Spleen (tissue), 11 donors: Measurements from ENCODE around the gene ADGRD1. TPM values are rescaled to one million over a fixed set of nuclear protein-coding genes. Genes with fewer than 3 reads are reported as not detected.

Experiments used
- DNase-seq: peaks from one replicate; pipeline ENCODE4 v3.0.0-alpha.2; 2020
- H3K27ac ChIP-seq, 8 donors: fragments of 200-600 bp; sonication (generic) in 7 of 8; 1 replicate in 4 of 8; 2 replicates in 4 of 8; pipeline versions ENCODE4 v1.5.0 to v1.8.0; 2016 to 2021; ENCODE audit warnings: inconsistent platforms in 4 of 8, mild to moderate bottlenecking in 4 of 8, moderate library complexity in 1 of 8
- H3K27me3 ChIP-seq, 7 donors: fragments of 200-600 bp; sonication (generic) in 6 of 7; replicated peaks in 1 of 7; 1 replicate in 4 of 7; 2 replicates in 3 of 7; pipeline versions ENCODE4 v1.5.0 to v1.8.0; 2016 to 2021; ENCODE audit warnings: inconsistent platforms in 3 of 7, mild to moderate bottlenecking in 1 of 7
- H3K36me3 ChIP-seq, 6 donors: fragments of 200-600 bp; sonication (generic) in 5 of 6; 1 replicate in 4 of 6; 2 replicates in 2 of 6; pipeline versions ENCODE4 v1.5.0 to v1.8.0; 2016 to 2021; ENCODE audit warnings: inconsistent platforms in 2 of 6
- H3K4me1 ChIP-seq, 6 donors: fragments of 200-600 bp; sonication (generic) in 5 of 6; 1 replicate in 3 of 6; 2 replicates in 3 of 6; pipeline versions ENCODE4 v1.5.0 to v1.8.0; 2016 to 2021; ENCODE audit warnings: inconsistent platforms in 3 of 6
- H3K4me3 ChIP-seq, 8 donors: fragments of 200-600 bp; sonication (generic) in 7 of 8; 1 replicate in 4 of 8; 2 replicates in 4 of 8; pipeline versions ENCODE4 v1.5.0 to v1.8.0; 2016 to 2021; ENCODE audit warnings: inconsistent platforms in 4 of 8, mild to moderate bottlenecking in 4 of 8, moderate library complexity in 2 of 8
- H3K9me3 ChIP-seq, 8 donors: fragments of 200-600 bp; sonication (generic) in 7 of 8; 1 replicate in 4 of 8; 2 replicates in 4 of 8; pipeline versions ENCODE4 v1.5.0 to v1.8.0; 2016 to 2021; ENCODE audit warnings: inconsistent platforms in 4 of 8
- POLR2A ChIP-seq, 3 donors: fragments of 450-650 bp; IDR thresholded peaks; one replicate each; pipeline ENCODE4 v1.5.1; 2017; ENCODE audit warnings: antibody characterized with exemption in 3 of 3, mild to moderate bottlenecking in 1 of 3
- POLR2AphosphoS5 ChIP-seq, 3 donors: sonication (generic); formaldehyde crosslinking; IDR thresholded peaks; one replicate each; pipeline ENCODE4 v1.5.1; 2017; ENCODE audit warnings: antibody characterized with exemption in 3 of 3
- WGBS, 5 donors: extraction: QIAGEN DNeasy Blood & Tissue Kit in 3 of 5; methylation state at CpG; one replicate each; pipeline versions ENCODE4 v1.1.5 to v1.1.7; 2013 to 2018; 5-methylcytosine and 5-hydroxymethylcytosine counted together
- intact Hi-C: fragments of 100-400 bp; cut with DNase I; formaldehyde crosslinking; loops from one replicate; pipeline ENCODE4 v1.15.0; 2023; ENCODE audit warnings: low total_unique reads
- polyA plus RNA-seq, 3 donors: library from polyadenylated mRNA; stranded (reverse); fragments of 200-250 nt; gene quantifications; one replicate each; pipeline ENCODE4 v1.2.1, GENCODE V29; 2013
- total RNA-seq, 7 donors: library from RNA; depleted of rRNA in 3 of 7; stranded (reverse); fragments of >200 nt in 3 of 7; fragmentation: NEBNext Ultra II Directional in 4 of 7; extraction: Animal tissue kit (Norgen Biotek cat#: 25700) in 4 of 7; gene quantifications; one replicate each; pipeline versions ENCODE4 v1.1.0 to v1.2.1, GENCODE V29; 2016 to 2021
- TF ChIP-seq, protein P1 (sequence below), 11 experiments: fragments of 200-600 bp in 7 of 11; fragments of 450-650 bp in 4 of 11; sonication (generic) in 4 of 11; IDR thresholded peaks in 8 of 11; conservative IDR thresholded peaks in 3 of 11; 1 replicate in 7 of 11; 2 replicates in 4 of 11; pipeline versions ENCODE4 v1.4.0 to v1.8.0; 2016 to 2021; ENCODE audit warnings: antibody characterized with exemption in 11 of 11, inconsistent platforms in 4 of 11, mild to moderate bottlenecking in 1 of 11
- donor health status: healthy with polysubstance abuse.
- donor health status: DM: no; HTN: no; CAD: no; lungs with moderate emphysema.
- donor health status: DM: no; HTN: no; CAD: no.
- donor health status: Bipolar disorder and iron deficiency.
- donor health status: healthy.
- donor health status: DM: no; HTN: no; CAD: no.
- donor health status: DM: yes; HTN: yes; CAD: no.

The ADGRD1 gene
- total and polyA plus RNA-seq, 10 donors: 0.89 to 9.7 (median 4.8) TPM

- no peak for DNase-seq
- no peaks in the 10 kb centered on the region for H3K9me3 ChIP-seq
Observed at GRCh38 chr12:131056626-131057025, 102.9 kb downstream of the ADGRD1 start.

DNA sequence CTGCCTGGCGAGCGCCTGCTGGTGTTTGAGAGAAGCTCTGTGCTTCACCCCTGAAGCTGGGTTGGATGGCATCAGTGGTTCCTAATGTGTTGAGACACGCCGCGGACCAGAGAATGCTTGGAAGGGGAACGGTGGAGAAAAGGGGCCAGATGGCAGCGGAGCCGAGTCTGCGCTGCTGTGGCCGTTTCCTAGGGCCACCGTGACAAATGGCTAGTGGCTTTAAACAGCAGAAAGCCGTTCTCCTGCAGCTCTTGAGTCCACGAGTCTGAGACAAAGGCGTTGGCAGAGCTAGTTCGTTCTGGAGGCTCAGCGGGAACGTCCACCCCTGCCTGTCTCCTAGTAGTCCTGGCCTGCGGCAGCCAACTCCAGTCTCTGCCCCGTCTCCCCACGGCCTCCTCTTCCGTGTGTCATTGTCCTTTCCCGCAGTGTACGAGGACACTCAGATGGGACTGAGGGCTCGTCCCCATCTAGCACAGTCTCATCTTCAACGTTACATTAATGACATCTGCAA, 103.6 kb downstream of the ADGRD1 start:
- no peaks in the 10 kb centered on the region for H3K9me3 ChIP-seq
- no peaks in the 10 kb centered on the region for H3K36me3 ChIP-seq
- no peak overlapping the region for H3K4me3 ChIP-seq
- no peaks in the 10 kb centered on the region for H3K4me1 ChIP-seq
- whole genome bisulfite sequencing, 5 donors: 83 to 89% (median 86%) methylated on average over 25 of the region's 25 CpGs
- intact Hi-C loops: no loop called here
- peaks cover 0 to 39% (median 0%) of the 10 kb centered on the region in 7 donors for H3K27me3 ChIP-seq
- DNase-seq: no peak
- TF ChIP-seq POLR2A (IDR thresholded peaks at IDR 0.05): no peak
- no peak for TF ChIP-seq POLR2AphosphoS5 (IDR thresholded peaks at IDR 0.05)
- TF ChIP-seq, protein P1, sequence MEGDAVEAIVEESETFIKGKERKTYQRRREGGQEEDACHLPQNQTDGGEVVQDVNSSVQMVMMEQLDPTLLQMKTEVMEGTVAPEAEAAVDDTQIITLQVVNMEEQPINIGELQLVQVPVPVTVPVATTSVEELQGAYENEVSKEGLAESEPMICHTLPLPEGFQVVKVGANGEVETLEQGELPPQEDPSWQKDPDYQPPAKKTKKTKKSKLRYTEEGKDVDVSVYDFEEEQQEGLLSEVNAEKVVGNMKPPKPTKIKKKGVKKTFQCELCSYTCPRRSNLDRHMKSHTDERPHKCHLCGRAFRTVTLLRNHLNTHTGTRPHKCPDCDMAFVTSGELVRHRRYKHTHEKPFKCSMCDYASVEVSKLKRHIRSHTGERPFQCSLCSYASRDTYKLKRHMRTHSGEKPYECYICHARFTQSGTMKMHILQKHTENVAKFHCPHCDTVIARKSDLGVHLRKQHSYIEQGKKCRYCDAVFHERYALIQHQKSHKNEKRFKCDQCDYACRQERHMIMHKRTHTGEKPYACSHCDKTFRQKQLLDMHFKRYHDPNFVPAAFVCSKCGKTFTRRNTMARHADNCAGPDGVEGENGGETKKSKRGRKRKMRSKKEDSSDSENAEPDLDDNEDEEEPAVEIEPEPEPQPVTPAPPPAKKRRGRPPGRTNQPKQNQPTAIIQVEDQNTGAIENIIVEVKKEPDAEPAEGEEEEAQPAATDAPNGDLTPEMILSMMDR (IDR thresholded peaks at IDR 0.05 in 8 of 11, conservative IDR thresholded peaks at IDR 0.05 in 3 of 11): no peak
- no peak overlapping the region for H3K27ac ChIP-seq

More at GRCh38 chr12:131056626-131057025, 102.9 kb downstream of the ADGRD1 start:
- Histone ChIP-seq H3K36me3 (no peaks in the 10 kb centered on the region), H3K27ac (no peak overlapping the region), H3K4me1 (no peaks in the 10 kb centered on the region), H3K27me3 (peaks cover 0 to 39% (median 0%) of the 10 kb centered on the region in 7 donors), H3K4me3 (no peak overlapping the region)
- TF ChIP-seq POLR2A (IDR thresholded peaks at IDR 0.05): no peak
- TF ChIP-seq, protein P1 (IDR thresholded peaks at IDR 0.05 in 8 of 11, conservative IDR thresholded peaks at IDR 0.05 in 3 of 11): no peak
- intact Hi-C loops: no loop called here
- WGBS, 5 donors: 70 to 78% (median 77%) methylated on average over 10 of the region's 10 CpGs

GRCh38 chr12:131057722-131058515, 104.2 kb downstream of the ADGRD1 start:
- Histone ChIP-seq H3K27ac (no peak overlapping the region), H3K9me3 (no peaks in the 10 kb centered on the region), H3K4me3 (no peak overlapping the region), H3K4me1 (no peaks in the 10 kb centered on the region), H3K36me3 (no peaks in the 10 kb centered on the region), H3K27me3 (peaks cover 0 to 39% (median 0%) of the 10 kb centered on the region in 7 donors)
- no peak for TF ChIP-seq POLR2A (IDR thresholded peaks at IDR 0.05)
- TF ChIP-seq, protein P1 (IDR thresholded peaks at IDR 0.05 in 8 of 11, conservative IDR thresholded peaks at IDR 0.05 in 3 of 11): no peak
- TF ChIP-seq POLR2AphosphoS5 (IDR thresholded peaks at IDR 0.05): no peak
- intact Hi-C loops: no loop called here
- DNase-seq: peak; percentile 57
- WGBS, 5 donors: 77 to 87% (median 86%) methylated on average over 11 of the region's 11 CpGs

DNA sequence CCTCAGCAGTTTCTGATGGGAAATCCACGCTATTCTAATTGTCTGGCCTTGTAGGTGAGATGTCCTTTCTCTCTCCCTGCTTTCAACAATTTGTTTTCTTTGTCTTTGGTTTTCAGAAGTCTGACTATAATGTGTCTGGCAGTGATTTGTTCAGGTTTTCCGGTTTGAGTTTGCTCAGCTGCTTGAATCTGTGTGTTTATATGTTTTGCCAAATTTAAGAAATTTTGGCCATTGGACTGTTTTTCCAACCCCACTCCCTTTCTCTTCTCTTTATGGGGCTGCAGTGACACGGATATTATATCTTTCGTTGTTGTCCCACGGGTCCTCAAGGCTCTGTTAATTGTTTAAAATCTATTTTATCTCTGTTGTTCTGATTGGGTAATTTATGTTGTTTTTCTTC, 105.0 kb downstream of the ADGRD1 start:
- Histone ChIP-seq H3K4me3 (no peak overlapping the region), H3K4me1 (no peaks in the 10 kb centered on the region), H3K27ac (no peak overlapping the region), H3K36me3 (no peaks in the 10 kb centered on the region), H3K27me3 (peaks cover 0 to 39% (median 0%) of the 10 kb centered on the region in 7 donors), H3K9me3 (no peaks in the 10 kb centered on the region)
- no peak for TF ChIP-seq POLR2A (IDR thresholded peaks at IDR 0.05)
- TF ChIP-seq, protein P1 (IDR thresholded peaks at IDR 0.05 in 8 of 11, conservative IDR thresholded peaks at IDR 0.05 in 3 of 11): no peak
- DNase-seq: no peak
- 65 to 86% (median 82%) methylated on average over 5 of the region's 5 CpGs for WGBS, 5 donors
- intact Hi-C loops: no loop called here
